SK-N-SH (cell line): ENCODE measurements around the gene PAPOLG.

Experiments
- EP300 ChIP-seq, 2 experiments: IDR thresholded peaks; 2 replicates each; pipeline versions ENCODE4 v1.4.0 to v1.6.1; 2012; ENCODE audit warnings: borderline replicate concordance in 1 of 2, low read depth in 1 of 2, low read length in 1 of 2
- EZH2phosphoT487 ChIP-seq: fragments of 200-600 bp; sonication (generic); IDR thresholded peaks from 2 replicates; pipeline ENCODE4 v1.6.1; 2017; ENCODE audit warnings: low read depth, mixed run types, mild to moderate bottlenecking, antibody characterized with exemption, moderate library complexity, borderline replicate concordance
- RAD21 ChIP-seq: IDR thresholded peaks from 2 replicates; pipeline ENCODE4 v1.6.1; 2012; ENCODE audit warnings: mild to moderate bottlenecking, low read length
- TAF1 ChIP-seq: IDR thresholded peaks from 2 replicates; pipeline ENCODE4 v1.6.1; 2012; ENCODE audit warnings: low read depth, mild to moderate bottlenecking, low read length, moderate library complexity, borderline replicate concordance
- TF ChIP-seq, protein P1 (sequence below): fragments of 200-600 bp; sonication (generic); IDR thresholded peaks from 2 replicates; pipeline ENCODE4 v1.6.1; 2017; ENCODE audit warnings: antibody characterized with exemption, mild to moderate bottlenecking, moderate library complexity

DNA sequence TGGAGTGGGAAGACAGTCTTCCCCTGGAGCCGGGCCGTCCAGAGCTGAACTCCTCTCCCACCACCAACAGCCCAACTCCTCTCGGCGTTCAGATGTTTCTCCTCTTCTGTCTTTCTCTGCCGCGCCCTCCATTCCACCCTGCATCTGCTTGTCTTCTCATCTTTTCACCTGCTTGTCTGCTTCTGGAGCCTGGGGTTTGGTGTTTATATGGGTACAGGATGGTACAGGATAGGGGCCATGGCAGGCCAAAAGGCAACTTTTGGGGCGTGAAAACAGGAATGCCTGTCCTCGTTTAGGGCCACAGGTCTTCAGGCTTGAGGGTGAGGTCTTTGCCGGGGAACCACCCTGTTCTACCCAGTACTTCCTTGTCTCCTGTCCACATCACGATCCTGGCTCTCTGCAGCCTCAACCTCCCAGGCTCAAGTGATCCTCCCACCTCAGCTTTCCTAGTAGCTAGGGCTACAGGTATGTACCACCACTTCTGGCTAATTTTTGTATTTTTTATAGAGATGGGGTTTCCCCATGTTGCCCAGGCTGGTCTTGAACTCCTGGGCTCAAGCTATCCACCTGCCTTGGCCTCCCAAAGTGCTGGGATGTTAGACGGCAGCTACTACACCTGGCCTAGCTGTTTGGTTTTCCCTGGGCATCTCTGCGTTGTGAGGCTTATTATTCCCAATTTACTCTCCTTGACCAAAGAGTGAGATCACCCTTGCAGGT lies 64.5 kb downstream of the PAPOLG start:
- no peak for TF ChIP-seq RAD21
- TF ChIP-seq, protein P1, sequence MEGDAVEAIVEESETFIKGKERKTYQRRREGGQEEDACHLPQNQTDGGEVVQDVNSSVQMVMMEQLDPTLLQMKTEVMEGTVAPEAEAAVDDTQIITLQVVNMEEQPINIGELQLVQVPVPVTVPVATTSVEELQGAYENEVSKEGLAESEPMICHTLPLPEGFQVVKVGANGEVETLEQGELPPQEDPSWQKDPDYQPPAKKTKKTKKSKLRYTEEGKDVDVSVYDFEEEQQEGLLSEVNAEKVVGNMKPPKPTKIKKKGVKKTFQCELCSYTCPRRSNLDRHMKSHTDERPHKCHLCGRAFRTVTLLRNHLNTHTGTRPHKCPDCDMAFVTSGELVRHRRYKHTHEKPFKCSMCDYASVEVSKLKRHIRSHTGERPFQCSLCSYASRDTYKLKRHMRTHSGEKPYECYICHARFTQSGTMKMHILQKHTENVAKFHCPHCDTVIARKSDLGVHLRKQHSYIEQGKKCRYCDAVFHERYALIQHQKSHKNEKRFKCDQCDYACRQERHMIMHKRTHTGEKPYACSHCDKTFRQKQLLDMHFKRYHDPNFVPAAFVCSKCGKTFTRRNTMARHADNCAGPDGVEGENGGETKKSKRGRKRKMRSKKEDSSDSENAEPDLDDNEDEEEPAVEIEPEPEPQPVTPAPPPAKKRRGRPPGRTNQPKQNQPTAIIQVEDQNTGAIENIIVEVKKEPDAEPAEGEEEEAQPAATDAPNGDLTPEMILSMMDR, result no peak
- TF ChIP-seq EP300 (IDR thresholded peaks at IDR 0.05; ENCODE audit: borderline replicate concordance in 1 of 2, low read depth in 1 of 2, low read length in 1 of 2), result no peak
- no peak for TF ChIP-seq EZH2phosphoT487
- TF ChIP-seq TAF1, result no peak
